K562 (cell line): ENCODE data around the gene CTSW. TPM values are rescaled to one million over a fixed set of nuclear protein-coding genes. Genes with fewer than 3 reads are reported as not detected.
A peak's percentile ranks its signal among the peaks of the same experiment; 100 is the strongest.

Experiments used
- ASH1L ChIP-seq: fragments of 450-650 bp; IDR thresholded peaks from 2 replicates; pipeline ENCODE4 v1.6.1; 2018; ENCODE audit warnings: borderline replicate concordance, mild to moderate bottlenecking, low read depth; ENCODE audit not compliant: partially characterized antibody
- FOXJ2 ChIP-seq: fragments of 200-800 bp; sonication (Bioruptor generic); IDR thresholded peaks from 2 replicates; pipeline ENCODE4 v1.6.1; 2016; ENCODE audit warnings: missing genetic modification characterization, missing compliant biosample characterization
- GABPB2 ChIP-seq: fragments of 250-450 bp; sonication (Bioruptor Pico); conservative IDR thresholded peaks from 2 replicates; pipeline ENCODE4 v1.5.1; 2021; ENCODE audit warnings: mild to moderate bottlenecking
- HDAC6 ChIP-seq: IDR thresholded peaks from 2 replicates; pipeline ENCODE4 v1.6.1; 2012; ENCODE audit warnings: low read depth, mild to moderate bottlenecking, control low read depth, inconsistent platforms, low read length, moderate library complexity
- LCOR ChIP-seq: sonication (generic); formaldehyde crosslinking; IDR thresholded peaks from 2 replicates; pipeline ENCODE4 v1.8.0; 2022; ENCODE audit warnings: mild to moderate bottlenecking, missing genetic modification reagents
- MBD2 ChIP-seq: sonication (generic); IDR thresholded peaks from 2 replicates; pipeline ENCODE4 v1.6.1; 2016; ENCODE audit warnings: low read depth, borderline replicate concordance
- NFE2L1 ChIP-seq: fragments of 450-650 bp; IDR thresholded peaks from 2 replicates; pipeline ENCODE4 v1.6.1; 2016; ENCODE audit warnings: missing genetic modification characterization, low read depth, mild to moderate bottlenecking, missing compliant biosample characterization, moderate library complexity, borderline replicate concordance
- NONO ChIP-seq, 2 experiments: fragments of 200-400 bp in 1 of 2; fragments of 450-650 bp in 1 of 2; formaldehyde crosslinking in 1 of 2; IDR thresholded peaks; 2 replicates each; pipeline ENCODE4 v1.6.1; 2017; ENCODE audit warnings: low read depth in 2 of 2, mild to moderate bottlenecking in 2 of 2, moderate library complexity in 2 of 2, low read length in 1 of 2
- RBM14 ChIP-seq: fragments of 200-400 bp; formaldehyde crosslinking; IDR thresholded peaks from 2 replicates; pipeline ENCODE4 v1.6.1; 2018; ENCODE audit warnings: low read depth, mild to moderate bottlenecking, low read length, moderate library complexity, borderline replicate concordance; ENCODE audit not compliant: insufficient read depth
- SAFB2 ChIP-seq: fragments of 200-400 bp; formaldehyde crosslinking; IDR thresholded peaks from 2 replicates; pipeline ENCODE4 v1.6.1; 2018; ENCODE audit warnings: borderline replicate concordance, low read length, low read depth, moderate library complexity; ENCODE audit not compliant: severe bottlenecking
- SLC30A9 ChIP-seq: fragments of 250-450 bp; sonication (Bioruptor Pico); IDR thresholded peaks from 2 replicates; pipeline ENCODE4 v1.8.0; 2022; ENCODE audit warnings: mild to moderate bottlenecking, moderate library complexity
- SMARCE1 ChIP-seq: fragments of 450-650 bp; IDR thresholded peaks from 2 replicates; pipeline ENCODE4 v1.7.1; 2016; ENCODE audit warnings: mild to moderate bottlenecking
- SMC3 ChIP-seq: conservative IDR thresholded peaks from 2 replicates; pipeline ENCODE4 v1.6.1; 2011; ENCODE audit warnings: low read depth, low read length, improper control_type of control experiment; ENCODE audit not compliant: insufficient read depth
- TAF9B ChIP-seq: fragments of 450-650 bp; IDR thresholded peaks from 2 replicates; pipeline ENCODE4 v1.6.1; 2018; ENCODE audit warnings: mild to moderate bottlenecking; ENCODE audit not compliant: partially characterized antibody
- TBL1XR1 ChIP-seq, 2 experiments: IDR thresholded peaks; 2 replicates each; pipeline ENCODE4 v1.6.1; 2012; ENCODE audit warnings: improper control_type of control experiment in 2 of 2, low read length in 2 of 2, mild to moderate bottlenecking in 1 of 2
- WHSC1 ChIP-seq: IDR thresholded peaks from one replicate; pipeline ENCODE4 v1.6.1; 2012; ENCODE audit warnings: low read length, control low read depth, inconsistent platforms
- ZFP1 ChIP-seq: fragments of 450-650 bp; formaldehyde crosslinking; IDR thresholded peaks from 2 replicates; pipeline ENCODE4 v1.4.0; 2020; ENCODE audit warnings: mild to moderate bottlenecking, mixed read lengths
- ZNF12 ChIP-seq: sonication (generic); formaldehyde crosslinking; IDR thresholded peaks from 2 replicates; pipeline ENCODE4 v1.4.0; 2020; ENCODE audit warnings: mild to moderate bottlenecking, missing genetic modification reagents
- ZNF184 ChIP-seq: sonication (generic); formaldehyde crosslinking; IDR thresholded peaks from 2 replicates; pipeline ENCODE4 v1.5.0; 2020; ENCODE audit warnings: missing genetic modification reagents
- ZNF224 ChIP-seq: sonication (generic); formaldehyde crosslinking; IDR thresholded peaks from 2 replicates; pipeline ENCODE4 v1.8.0; 2022; ENCODE audit warnings: mild to moderate bottlenecking, missing genetic modification reagents
- ZNF316 ChIP-seq: fragments of 450-650 bp; IDR thresholded peaks from 2 replicates; pipeline ENCODE4 v1.6.1; 2016
- ZNF717 ChIP-seq: fragments of 250-450 bp; sonication (Bioruptor Pico); IDR thresholded peaks from 2 replicates; pipeline ENCODE4 v1.5.0; 2021
- ZNF764 ChIP-seq: fragments of 250-450 bp; sonication (Bioruptor Pico); IDR thresholded peaks from 2 replicates; pipeline ENCODE4 v1.4.0; 2020; ENCODE audit warnings: low read depth, mild to moderate bottlenecking, moderate library complexity
- polyA plus RNA-seq, 8 experiments: library from polyadenylated mRNA; depleted of rRNA in 4 of 8; stranded (reverse) in 5 of 8; unstranded in 3 of 8; fragments of >200 nt; fragmentation: Nextera tagmentation in 2 of 8; fragmentation: Illumina TruSeq in 1 of 8; extraction: Ambion mirVana in 2 of 8; extraction: Trizol in 1 of 8; gene quantifications; 2 replicates each; pipeline versions ENCODE4 v1.2.1 to v1.2.3, GENCODE V29; 2011 to 2014; ENCODE audit warnings: inconsistent platforms in 1 of 8, missing spikeins in 1 of 8
- total RNA-seq, 7 experiments: library from RNA; depleted of rRNA in 6 of 7; stranded (reverse); fragments of >200 nt in 6 of 7; fragmentation: Illumina TruSeq in 2 of 7; extraction: Trizol in 2 of 7; gene quantifications; 2 replicates each; pipeline versions ENCODE4 v1.2.1 to v1.2.3, GENCODE V29; 2011 to 2021; ENCODE audit warnings: low replicate concordance in 1 of 7
- TF ChIP-seq, protein P1 (sequence below), 2 experiments: IDR thresholded peaks; 2 replicates each; pipeline ENCODE4 v1.6.1; 2012; ENCODE audit warnings: improper control_type of control experiment in 2 of 2, low read depth in 2 of 2, low read length in 2 of 2, borderline replicate concordance in 1 of 2
- TF ChIP-seq, protein P2 (sequence below): fragments of 450-650 bp; formaldehyde crosslinking; IDR thresholded peaks from 2 replicates; pipeline ENCODE4 v1.4.0; 2022; ENCODE audit warnings: missing genetic modification characterization

The CTSW gene
- total and polyA plus RNA-seq, 9 of the 15 experiments (the other 6 are each of a cell fraction or from before 2014, with no cell fraction given), result 0.04 TPM; not detected in 8

DNA sequence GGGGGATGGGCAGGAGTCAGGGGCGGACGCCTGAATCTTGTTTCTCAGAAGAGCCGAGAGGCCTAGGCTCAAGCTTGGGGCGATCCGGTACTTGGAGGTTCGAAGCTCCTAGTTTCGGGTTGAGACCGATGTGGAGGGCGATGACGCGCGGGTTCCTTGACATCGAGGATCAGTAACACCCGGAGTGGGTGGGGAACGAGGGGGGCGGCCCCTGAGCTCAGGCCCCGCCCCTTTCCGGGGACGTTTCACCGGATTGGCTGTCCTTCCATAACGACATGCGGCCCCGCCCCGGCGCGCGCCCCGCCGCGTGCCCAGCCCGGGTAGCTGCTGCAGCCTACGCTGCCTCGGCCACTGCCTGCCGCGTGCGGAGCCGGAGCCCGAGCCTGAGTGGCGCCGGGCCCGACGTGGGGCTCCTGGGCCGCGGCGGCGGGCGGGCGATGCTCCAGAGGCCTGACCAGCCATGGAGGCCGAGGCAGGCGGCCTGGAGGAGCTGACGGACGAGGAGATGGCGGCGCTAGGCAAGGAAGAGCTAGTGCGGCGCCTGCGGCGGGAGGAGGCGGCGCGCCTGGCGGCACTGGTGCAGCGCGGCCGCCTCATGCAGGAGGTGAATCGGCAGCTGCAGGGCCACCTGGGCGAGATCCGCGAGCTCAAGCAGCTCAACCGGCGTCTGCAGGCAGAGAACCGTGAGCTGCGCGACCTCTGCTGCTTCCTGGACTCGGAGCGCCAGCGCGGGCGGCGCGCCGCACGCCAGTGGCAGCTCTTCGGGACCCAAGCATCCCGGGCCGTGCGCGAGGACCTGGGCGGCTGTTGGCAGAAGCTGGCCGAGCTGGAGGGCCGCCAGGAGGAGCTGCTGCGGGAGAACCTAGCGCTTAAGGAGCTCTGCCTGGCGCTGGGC is 10.9 kb downstream of the CTSW start, which contains the start of gene CCDC85B (continued):
- TF ChIP-seq MBD2, result no peak
- no peak for TF ChIP-seq GABPB2 (CRISPR knock-in tag)
- TF ChIP-seq, protein P1, sequence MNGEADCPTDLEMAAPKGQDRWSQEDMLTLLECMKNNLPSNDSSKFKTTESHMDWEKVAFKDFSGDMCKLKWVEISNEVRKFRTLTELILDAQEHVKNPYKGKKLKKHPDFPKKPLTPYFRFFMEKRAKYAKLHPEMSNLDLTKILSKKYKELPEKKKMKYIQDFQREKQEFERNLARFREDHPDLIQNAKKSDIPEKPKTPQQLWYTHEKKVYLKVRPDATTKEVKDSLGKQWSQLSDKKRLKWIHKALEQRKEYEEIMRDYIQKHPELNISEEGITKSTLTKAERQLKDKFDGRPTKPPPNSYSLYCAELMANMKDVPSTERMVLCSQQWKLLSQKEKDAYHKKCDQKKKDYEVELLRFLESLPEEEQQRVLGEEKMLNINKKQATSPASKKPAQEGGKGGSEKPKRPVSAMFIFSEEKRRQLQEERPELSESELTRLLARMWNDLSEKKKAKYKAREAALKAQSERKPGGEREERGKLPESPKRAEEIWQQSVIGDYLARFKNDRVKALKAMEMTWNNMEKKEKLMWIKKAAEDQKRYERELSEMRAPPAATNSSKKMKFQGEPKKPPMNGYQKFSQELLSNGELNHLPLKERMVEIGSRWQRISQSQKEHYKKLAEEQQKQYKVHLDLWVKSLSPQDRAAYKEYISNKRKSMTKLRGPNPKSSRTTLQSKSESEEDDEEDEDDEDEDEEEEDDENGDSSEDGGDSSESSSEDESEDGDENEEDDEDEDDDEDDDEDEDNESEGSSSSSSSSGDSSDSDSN (IDR thresholded peaks at IDR 0.05; ENCODE audit: borderline replicate concordance in 1 of 2, low read depth in 2 of 2, low read length in 2 of 2), result no peak
- no peak for TF ChIP-seq SMC3
- TF ChIP-seq ZNF764 (CRISPR knock-in tag), result no peak
- no peak for TF ChIP-seq SAFB2
- no peak for TF ChIP-seq LCOR (CRISPR knock-in tag)
- no peak; the same call in 1 of the 2 replicates for TF ChIP-seq ZNF12 (CRISPR knock-in tag)
- TF ChIP-seq FOXJ2 (tag), result no peak
- no peak for TF ChIP-seq SLC30A9 (CRISPR knock-in tag)
- TF ChIP-seq ZNF224 (CRISPR knock-in tag), result no peak
- TF ChIP-seq ZNF184, result no peak
- no peak for TF ChIP-seq HDAC6
- TF ChIP-seq ASH1L, result no peak
- TF ChIP-seq WHSC1, result no peak
- no peak for TF ChIP-seq SMARCE1
- no peak for TF ChIP-seq TAF9B
- no peak for TF ChIP-seq ZFP1 (CRISPR knock-in tag)
- TF ChIP-seq NONO (IDR thresholded peaks at IDR 0.05; ENCODE audit: low read depth in 2 of 2, low read length in 1 of 2), result peak; percentile 92; a peak in 3 of 4 replicates
- no peak for TF ChIP-seq ZNF717 (CRISPR knock-in tag)
- TF ChIP-seq TBL1XR1 (IDR thresholded peaks at IDR 0.05; ENCODE audit: low read length in 2 of 2), result no peak; a peak in 1 of 4 replicates
- TF ChIP-seq, protein P2, sequence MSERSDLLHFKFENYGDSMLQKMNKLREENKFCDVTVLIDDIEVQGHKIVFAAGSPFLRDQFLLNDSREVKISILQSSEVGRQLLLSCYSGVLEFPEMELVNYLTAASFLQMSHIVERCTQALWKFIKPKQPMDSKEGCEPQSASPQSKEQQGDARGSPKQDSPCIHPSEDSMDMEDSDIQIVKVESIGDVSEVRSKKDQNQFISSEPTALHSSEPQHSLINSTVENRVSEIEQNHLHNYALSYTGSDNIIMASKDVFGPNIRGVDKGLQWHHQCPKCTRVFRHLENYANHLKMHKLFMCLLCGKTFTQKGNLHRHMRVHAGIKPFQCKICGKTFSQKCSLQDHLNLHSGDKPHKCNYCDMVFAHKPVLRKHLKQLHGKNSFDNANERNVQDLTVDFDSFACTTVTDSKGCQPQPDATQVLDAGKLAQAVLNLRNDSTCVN (CRISPR knock-in tag), result no peak
- no peak for TF ChIP-seq ZNF316
- TF ChIP-seq RBM14, result peak; percentile 43; the same call in 1 of the 2 replicates
- TF ChIP-seq NFE2L1, result no peak
